ENCODE data around the gene ERMARD.

Gene ERMARD

DNA sequence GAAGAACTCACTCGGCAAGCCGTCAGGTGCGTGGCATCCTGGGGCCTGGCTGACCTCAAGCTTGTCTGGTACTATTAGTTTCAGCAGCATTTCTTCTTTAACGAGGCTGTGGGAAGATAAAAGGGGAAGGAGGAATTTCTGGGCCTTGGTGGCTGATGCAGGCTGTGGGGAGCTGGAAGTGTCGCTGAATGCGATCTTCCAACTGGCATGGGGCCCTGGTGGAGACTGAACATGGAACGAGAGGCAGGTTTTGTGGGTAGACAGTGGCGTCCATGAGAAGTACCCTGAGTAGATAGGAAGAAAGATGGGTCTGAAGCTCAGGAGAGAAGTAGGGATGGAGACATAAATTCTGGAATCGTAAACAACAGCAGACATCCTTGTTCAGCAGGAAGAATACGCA lies 23.9 kb downstream of the ERMARD start:
- H2AFZ ChIP-seq (ENCODE audit: low read length): no peak overlapping the region
- no peaks in the 10 kb centered on the region for H3K9me3 ChIP-seq (ENCODE audit: insufficient read depth, low read depth, low read length)
- no peaks in the 10 kb centered on the region for H3K9me2 ChIP-seq (replicated peaks; ENCODE audit: low read depth, low read length)
- H3K4me2 ChIP-seq (ENCODE audit: low read depth, low read length, poor library complexity, severe bottlenecking): no peak overlapping the region
- no peak overlapping the region for H3K4me3 ChIP-seq (ENCODE audit: low read length, poor library complexity, severe bottlenecking)
- H3K36me3 ChIP-seq (ENCODE audit: insufficient read depth, low read length): peaks cover 3% of the 10 kb centered on the region; the same call in 1 of the 2 replicates
- no peaks in the 10 kb centered on the region for H3K27me3 ChIP-seq (ENCODE audit: insufficient read depth, low read length, poor library complexity, severe bottlenecking)
- no peaks in the 10 kb centered on the region for H3F3A ChIP-seq (ENCODE audit: low read depth)
- H3K4me1 ChIP-seq (ENCODE audit: insufficient read depth, low read length, poor library complexity, severe bottlenecking): peaks cover 5% of the 10 kb centered on the region
- H3K79me2 ChIP-seq (ENCODE audit: insufficient read depth, low read length): no peaks in the 10 kb centered on the region
- H3K9ac ChIP-seq (ENCODE audit: low read depth, low read length, poor library complexity, severe bottlenecking): no peak overlapping the region
- no peak for TF ChIP-seq EZH2phosphoT487 (IDR thresholded peaks at IDR 0.05; ENCODE audit: borderline replicate concordance)
- TF ChIP-seq, protein P1, sequence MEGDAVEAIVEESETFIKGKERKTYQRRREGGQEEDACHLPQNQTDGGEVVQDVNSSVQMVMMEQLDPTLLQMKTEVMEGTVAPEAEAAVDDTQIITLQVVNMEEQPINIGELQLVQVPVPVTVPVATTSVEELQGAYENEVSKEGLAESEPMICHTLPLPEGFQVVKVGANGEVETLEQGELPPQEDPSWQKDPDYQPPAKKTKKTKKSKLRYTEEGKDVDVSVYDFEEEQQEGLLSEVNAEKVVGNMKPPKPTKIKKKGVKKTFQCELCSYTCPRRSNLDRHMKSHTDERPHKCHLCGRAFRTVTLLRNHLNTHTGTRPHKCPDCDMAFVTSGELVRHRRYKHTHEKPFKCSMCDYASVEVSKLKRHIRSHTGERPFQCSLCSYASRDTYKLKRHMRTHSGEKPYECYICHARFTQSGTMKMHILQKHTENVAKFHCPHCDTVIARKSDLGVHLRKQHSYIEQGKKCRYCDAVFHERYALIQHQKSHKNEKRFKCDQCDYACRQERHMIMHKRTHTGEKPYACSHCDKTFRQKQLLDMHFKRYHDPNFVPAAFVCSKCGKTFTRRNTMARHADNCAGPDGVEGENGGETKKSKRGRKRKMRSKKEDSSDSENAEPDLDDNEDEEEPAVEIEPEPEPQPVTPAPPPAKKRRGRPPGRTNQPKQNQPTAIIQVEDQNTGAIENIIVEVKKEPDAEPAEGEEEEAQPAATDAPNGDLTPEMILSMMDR (conservative IDR thresholded peaks at IDR 0.05; ENCODE audit: low read length): no peak
- no peaks in the 10 kb centered on the region for H4K20me1 ChIP-seq (ENCODE audit: insufficient read depth, low read length, poor library complexity, severe bottlenecking)

DNA sequence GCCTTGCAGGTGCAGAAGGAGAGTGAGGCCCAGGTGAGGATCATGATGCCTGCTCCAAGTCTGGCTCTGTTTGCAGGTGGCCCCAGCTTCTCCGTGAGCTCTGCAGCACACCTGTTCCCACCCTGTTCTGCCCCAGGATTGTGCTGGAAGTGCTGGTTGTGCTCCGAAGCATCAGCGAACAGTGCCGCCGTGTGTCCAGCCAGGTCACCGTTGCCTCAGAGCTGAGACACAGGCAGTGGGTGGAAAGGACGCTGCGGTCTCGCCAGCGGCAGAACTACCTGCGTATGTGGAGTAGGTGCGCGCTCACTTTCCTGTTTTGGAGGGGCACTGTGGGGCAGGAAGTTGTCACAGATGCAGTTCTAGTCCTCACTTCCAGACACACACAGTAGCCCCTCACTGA lies 25.0 kb downstream of the ERMARD start:
- Histone ChIP-seq H3K4me1 (ENCODE audit: insufficient read depth, low read length, poor library complexity, severe bottlenecking) (peaks cover 5% of the 10 kb centered on the region), H3K27me3 (ENCODE audit: insufficient read depth, low read length, poor library complexity, severe bottlenecking) (no peaks in the 10 kb centered on the region), H4K20me1 (ENCODE audit: insufficient read depth, low read length, poor library complexity, severe bottlenecking) (no peaks in the 10 kb centered on the region), H3K36me3 (ENCODE audit: insufficient read depth, low read length) (peaks cover 3% of the 10 kb centered on the region; the same call in 1 of the 2 replicates), H3K9ac (ENCODE audit: low read depth, low read length, poor library complexity, severe bottlenecking) (no peak overlapping the region), H2AFZ (ENCODE audit: low read length) (no peak overlapping the region), H3K9me3 (ENCODE audit: insufficient read depth, low read depth, low read length) (no peaks in the 10 kb centered on the region), H3F3A (ENCODE audit: low read depth) (no peaks in the 10 kb centered on the region), H3K4me3 (ENCODE audit: low read length, poor library complexity, severe bottlenecking) (no peak overlapping the region), H3K4me2 (ENCODE audit: low read depth, low read length, poor library complexity, severe bottlenecking) (no peak overlapping the region), H3K9me2 (replicated peaks; ENCODE audit: low read depth, low read length) (no peaks in the 10 kb centered on the region), H3K79me2 (ENCODE audit: insufficient read depth, low read length) (no peaks in the 10 kb centered on the region)
- TF ChIP-seq, protein P1 (conservative IDR thresholded peaks at IDR 0.05; ENCODE audit: low read length): no peak
- no peak for TF ChIP-seq EZH2phosphoT487 (IDR thresholded peaks at IDR 0.05; ENCODE audit: borderline replicate concordance)

DNA sequence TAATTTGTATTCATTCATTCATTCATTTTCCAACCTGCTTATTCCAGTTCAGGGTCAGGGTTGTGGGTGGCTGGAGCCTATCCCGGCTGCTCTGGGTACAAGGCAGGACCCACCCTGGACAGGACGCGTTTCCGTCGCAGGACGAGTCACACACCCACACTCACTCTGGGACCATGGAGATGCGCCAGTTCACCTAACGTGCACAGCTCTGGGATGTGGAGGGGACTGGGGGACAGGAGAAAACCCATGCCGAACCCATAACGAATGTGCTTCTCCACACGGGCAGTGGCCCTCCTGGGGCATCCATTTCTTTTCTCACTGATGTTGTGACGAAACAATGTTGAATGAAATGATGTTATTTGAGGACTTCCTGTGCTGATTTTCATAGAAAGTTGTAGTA lies 26.5 kb downstream of the ERMARD start:
- H3K4me2 ChIP-seq (ENCODE audit: low read depth, low read length, poor library complexity, severe bottlenecking): no peak overlapping the region
- no peaks in the 10 kb centered on the region for H3F3A ChIP-seq (ENCODE audit: low read depth)
- H3K27me3 ChIP-seq (ENCODE audit: insufficient read depth, low read length, poor library complexity, severe bottlenecking): no peaks in the 10 kb centered on the region
- H3K79me2 ChIP-seq (ENCODE audit: insufficient read depth, low read length): no peaks in the 10 kb centered on the region
- peaks cover 5% of the 10 kb centered on the region for H3K4me1 ChIP-seq (ENCODE audit: insufficient read depth, low read length, poor library complexity, severe bottlenecking)
- H2AFZ ChIP-seq (ENCODE audit: low read length): no peak overlapping the region
- no peak overlapping the region for H3K9ac ChIP-seq (ENCODE audit: low read depth, low read length, poor library complexity, severe bottlenecking)
- no peak overlapping the region for H3K4me3 ChIP-seq (ENCODE audit: low read length, poor library complexity, severe bottlenecking)
- H4K20me1 ChIP-seq (ENCODE audit: insufficient read depth, low read length, poor library complexity, severe bottlenecking): no peaks in the 10 kb centered on the region
- peaks cover 3% of the 10 kb centered on the region; the same call in 1 of the 2 replicates for H3K36me3 ChIP-seq (ENCODE audit: insufficient read depth, low read length)
- H3K9me2 ChIP-seq (replicated peaks; ENCODE audit: low read depth, low read length): no peaks in the 10 kb centered on the region
- H3K9me3 ChIP-seq (ENCODE audit: insufficient read depth, low read depth, low read length): no peaks in the 10 kb centered on the region
- TF ChIP-seq EZH2phosphoT487 (IDR thresholded peaks at IDR 0.05; ENCODE audit: borderline replicate concordance): no peak

DNA sequence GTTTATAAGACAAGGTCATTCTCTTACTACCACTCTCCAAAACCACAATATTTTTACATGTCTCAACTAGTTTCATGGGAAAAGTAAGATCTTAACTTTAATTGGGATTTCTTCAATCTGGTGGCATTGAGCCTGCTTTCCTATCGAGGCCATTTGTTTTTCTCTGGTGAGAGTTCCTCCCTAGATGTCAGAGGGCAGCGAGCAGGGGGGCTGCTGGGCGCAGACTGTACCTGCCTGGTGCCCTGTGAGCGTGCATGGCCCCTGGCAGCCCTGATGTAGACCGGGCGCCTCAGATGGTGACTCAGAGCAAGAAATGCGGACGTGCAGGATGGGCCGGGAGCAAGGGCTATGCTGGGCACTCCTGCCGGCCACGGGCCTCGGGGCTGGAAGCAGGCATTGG lies 27.2 kb downstream of the ERMARD start:
- TF ChIP-seq EZH2phosphoT487 (IDR thresholded peaks at IDR 0.05; ENCODE audit: borderline replicate concordance): no peak
- TF ChIP-seq, protein P1 (conservative IDR thresholded peaks at IDR 0.05; ENCODE audit: low read length): no peak
- H2AFZ ChIP-seq (ENCODE audit: low read length): no peak overlapping the region
- H3K79me2 ChIP-seq (ENCODE audit: insufficient read depth, low read length): no peaks in the 10 kb centered on the region
- peaks cover 5% of the 10 kb centered on the region for H3K4me1 ChIP-seq (ENCODE audit: insufficient read depth, low read length, poor library complexity, severe bottlenecking)
- peaks cover 3% of the 10 kb centered on the region; the same call in 1 of the 2 replicates for H3K36me3 ChIP-seq (ENCODE audit: insufficient read depth, low read length)
- no peak overlapping the region for H3K9ac ChIP-seq (ENCODE audit: low read depth, low read length, poor library complexity, severe bottlenecking)
- no peaks in the 10 kb centered on the region for H4K20me1 ChIP-seq (ENCODE audit: insufficient read depth, low read length, poor library complexity, severe bottlenecking)
- no peaks in the 10 kb centered on the region for H3K9me3 ChIP-seq (ENCODE audit: insufficient read depth, low read depth, low read length)
- H3K4me2 ChIP-seq (ENCODE audit: low read depth, low read length, poor library complexity, severe bottlenecking): no peak overlapping the region
- H3K27me3 ChIP-seq (ENCODE audit: insufficient read depth, low read length, poor library complexity, severe bottlenecking): no peaks in the 10 kb centered on the region
- H3F3A ChIP-seq (ENCODE audit: low read depth): no peaks in the 10 kb centered on the region
- no peaks in the 10 kb centered on the region for H3K9me2 ChIP-seq (replicated peaks; ENCODE audit: low read depth, low read length)
- no peak overlapping the region for H3K4me3 ChIP-seq (ENCODE audit: low read length, poor library complexity, severe bottlenecking)
